ENCODE measurements around the gene FGF4.

DNA sequence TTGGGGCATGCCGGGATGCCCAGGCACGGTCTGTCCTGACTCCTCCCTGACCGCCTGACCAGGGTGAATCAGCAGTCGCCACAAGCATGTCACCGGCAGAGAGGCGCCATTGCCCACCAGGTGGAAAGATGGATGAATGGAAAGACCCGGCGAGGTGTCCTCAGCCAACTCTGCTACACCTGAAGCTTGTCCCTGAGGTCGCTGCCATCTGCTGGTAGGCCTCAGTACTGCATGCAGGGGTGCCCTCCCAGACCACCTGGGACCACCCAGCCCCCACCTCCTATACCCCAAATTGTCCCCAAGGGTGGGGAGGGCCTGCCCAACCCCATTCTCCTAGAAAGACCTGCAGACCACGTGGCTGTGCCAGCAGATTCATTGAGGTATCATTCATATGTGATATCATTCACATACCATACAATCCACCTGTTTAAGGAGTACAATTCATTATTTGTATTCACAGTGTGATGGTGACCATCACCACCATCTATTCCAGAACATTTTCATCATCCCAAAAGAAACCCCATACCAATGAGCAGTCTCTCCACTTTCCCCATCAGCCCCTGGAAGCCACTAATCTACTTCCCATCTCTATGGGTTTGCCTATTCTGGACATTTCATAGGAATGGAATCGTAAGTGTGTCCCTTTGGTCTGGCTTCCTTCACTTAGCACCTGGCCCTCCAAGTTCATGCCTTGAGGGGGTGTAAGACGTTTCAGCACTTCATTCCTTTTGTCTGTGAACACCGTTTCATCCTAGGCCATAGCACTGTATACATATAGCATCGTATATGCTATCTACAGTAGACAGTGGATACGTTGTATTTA, 26.6 kb upstream of the FGF4 start:
- TF ChIP-seq, protein P1, sequence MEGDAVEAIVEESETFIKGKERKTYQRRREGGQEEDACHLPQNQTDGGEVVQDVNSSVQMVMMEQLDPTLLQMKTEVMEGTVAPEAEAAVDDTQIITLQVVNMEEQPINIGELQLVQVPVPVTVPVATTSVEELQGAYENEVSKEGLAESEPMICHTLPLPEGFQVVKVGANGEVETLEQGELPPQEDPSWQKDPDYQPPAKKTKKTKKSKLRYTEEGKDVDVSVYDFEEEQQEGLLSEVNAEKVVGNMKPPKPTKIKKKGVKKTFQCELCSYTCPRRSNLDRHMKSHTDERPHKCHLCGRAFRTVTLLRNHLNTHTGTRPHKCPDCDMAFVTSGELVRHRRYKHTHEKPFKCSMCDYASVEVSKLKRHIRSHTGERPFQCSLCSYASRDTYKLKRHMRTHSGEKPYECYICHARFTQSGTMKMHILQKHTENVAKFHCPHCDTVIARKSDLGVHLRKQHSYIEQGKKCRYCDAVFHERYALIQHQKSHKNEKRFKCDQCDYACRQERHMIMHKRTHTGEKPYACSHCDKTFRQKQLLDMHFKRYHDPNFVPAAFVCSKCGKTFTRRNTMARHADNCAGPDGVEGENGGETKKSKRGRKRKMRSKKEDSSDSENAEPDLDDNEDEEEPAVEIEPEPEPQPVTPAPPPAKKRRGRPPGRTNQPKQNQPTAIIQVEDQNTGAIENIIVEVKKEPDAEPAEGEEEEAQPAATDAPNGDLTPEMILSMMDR (IDR thresholded peaks at IDR 0.05): peak; percentile 30 to 57 (median 54)
- no peak for TF ChIP-seq POLR2A (IDR thresholded peaks at IDR 0.05)
